Activated CD4-positive, alpha-beta memory T cell treated with anti-CD3 and anti-CD28 coated beads for 36 hours (primary cell): ENCODE measurements around the gene PRPF38B. TPM values are rescaled to one million over a fixed set of nuclear protein-coding genes. Genes with fewer than 3 reads are reported as not detected.
"Not testable (repeated sequence)": the region's sequence is repeated elsewhere in the genome, so short reads cannot be mapped to it uniquely, and the experiment has no call there.

Experiments
- CTCF ChIA-PET: fragments of 350-600 bp; sonication (Branson Sonifier 250); formaldehyde crosslinking; loops from one replicate; lab custom pipeline; 2021; ENCODE audit warnings: antibody characterized with exemption, inconsistent platforms; lab: Charles Lee
- POLR2A ChIA-PET: fragments of 350-600 bp; sonication (Branson Sonifier 250); formaldehyde crosslinking; loops from one replicate; lab custom pipeline; 2021; ENCODE audit warnings: antibody characterized with exemption; lab: Charles Lee
- DNase-seq: peaks from one replicate; pipeline ENCODE4 v3.0.0-alpha.2; 2020
- H3K27ac Mint-ChIP-seq: one replicate; pipeline ENCODE4 v1.8.0; 2021; ENCODE audit warnings: mixed read lengths
- H3K27me3 Mint-ChIP-seq: one replicate; pipeline ENCODE4 v1.8.0; 2021; ENCODE audit warnings: mixed read lengths
- H3K36me3 Mint-ChIP-seq: one replicate; pipeline ENCODE4 v1.8.0; 2021; ENCODE audit warnings: mixed read lengths
- H3K4me1 Mint-ChIP-seq: one replicate; pipeline ENCODE4 v1.8.0; 2021; ENCODE audit warnings: low read depth, mixed read lengths
- H3K4me3 Mint-ChIP-seq: one replicate; pipeline ENCODE4 v1.8.0; 2021; ENCODE audit warnings: mild to moderate bottlenecking, mixed read lengths
- H3K9me3 Mint-ChIP-seq: one replicate; pipeline ENCODE4 v1.8.0; 2021; ENCODE audit warnings: mixed read lengths
- intact Hi-C: fragments of 100-400 bp; cut with micrococcal nuclease; formaldehyde crosslinking; loops from one replicate; pipeline ENCODE4 v1.15.1; 2023
- total RNA-seq, 2 experiments: library from RNA; stranded (reverse); gene quantifications; one replicate each; pipeline ENCODE4 v1.2.3, GENCODE V29; 2021

The PRPF38B gene
- total RNA-seq, 2 experiments from 2014 or later = 57.0 to 63.5 TPM

DNA sequence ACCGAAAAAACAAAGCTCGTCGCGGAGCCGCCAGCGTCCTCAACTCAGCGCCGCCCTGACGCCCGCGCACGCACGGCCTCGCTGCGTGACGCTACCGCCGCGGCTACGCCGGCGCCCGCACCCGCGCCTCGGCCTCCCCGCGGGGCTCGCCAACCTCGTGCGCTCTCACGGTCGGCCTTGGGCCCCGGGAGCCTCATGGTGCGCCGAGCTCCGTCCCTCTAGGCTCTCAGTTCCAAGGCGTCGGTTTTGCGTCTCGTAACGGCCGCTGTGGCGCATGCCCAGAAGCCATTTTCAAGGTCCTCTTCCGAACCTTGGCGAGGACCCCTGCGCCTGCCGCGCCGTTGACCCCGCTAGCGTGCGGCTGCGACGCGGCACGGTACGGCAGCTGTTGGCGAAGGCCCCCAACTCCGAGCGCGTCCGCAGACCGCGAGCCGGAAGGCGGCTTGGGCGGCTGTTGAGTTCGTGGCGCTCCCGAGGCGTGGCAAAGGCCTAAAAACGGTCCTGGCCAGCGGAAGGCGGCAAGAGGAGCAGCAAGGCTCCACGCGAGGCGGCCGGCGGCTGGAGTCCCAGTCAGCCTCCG lies 31.0 kb upstream of the PRPF38B start, which contains the start of gene HENMT1:
Gene HENMT1, minus strand, starts transcription at position 64 of the 580 bp plus-strand sequence. CDS start 1,209 bp downstream, outside the sequence.
- intact Hi-C loops = loop anchor here (1.0 kb wide), 2 partner anchors 15 to 85 kb away; partner anchors contain the start of gene STXBP3
- peaks cover 2% of the 10 kb centered on the region for H3K36me3 Mint-ChIP-seq
- ChIA-PET POLR2A (interaction anchor here (0.6 to 4.1 kb wide), 14 partner anchors 9 to 302 kb away, joined by 3 to 79 read pairs (median 4); partner anchors contain the start of genes CLCC1, EEIG2 and PRPF38B), CTCF (interaction anchor here (0.7 to 2.3 kb wide), 7 partner anchors 14 to 149 kb away, joined by 3 to 13 read pairs (median 5); partner anchors contain the start of genes EEIG2 and PRPF38B)
- peak within 1 kb of the TSS; percentile 94 for H3K27ac Mint-ChIP-seq
- peak within 1 kb of the TSS; percentile 82 for H3K4me3 Mint-ChIP-seq
- peaks cover 37% of the 10 kb centered on the region for H3K4me1 Mint-ChIP-seq
- H3K9me3 Mint-ChIP-seq = no peaks in the 10 kb centered on the region
- no peaks in the 10 kb centered on the region for H3K27me3 Mint-ChIP-seq
- peak; percentile 86 for DNase-seq

DNA sequence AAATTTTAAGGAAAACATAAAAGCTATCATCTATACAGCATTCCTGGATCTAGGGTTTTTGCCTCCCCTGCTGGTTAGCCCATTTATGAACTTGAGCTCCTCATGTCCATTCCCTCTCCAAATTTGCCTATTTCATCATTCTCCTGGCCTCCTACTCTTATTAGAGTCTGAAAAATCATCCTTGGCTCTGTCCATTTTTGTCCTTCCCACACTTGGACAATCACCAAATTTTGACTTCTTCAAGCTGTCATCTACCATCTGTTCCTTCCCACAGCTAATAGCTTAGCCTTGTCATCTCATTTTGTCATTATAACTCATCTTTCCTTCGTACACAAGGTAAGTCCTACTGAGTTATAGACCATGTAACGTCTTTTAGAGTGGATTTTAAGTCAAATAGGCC lies 29.0 kb upstream of the PRPF38B start:
- H3K9me3 Mint-ChIP-seq = no peaks in the 10 kb centered on the region
- H3K27ac Mint-ChIP-seq = peak overlapping the region; percentile 4
- intact Hi-C loops = no loop called here
- H3K4me1 Mint-ChIP-seq = peaks cover 31% of the 10 kb centered on the region
- H3K4me3 Mint-ChIP-seq = no peak overlapping the region
- no peak for DNase-seq
- CTCF ChIA-PET = interaction anchor here (1.5 to 2.2 kb wide), 2 partner anchors 15 to 29 kb away, joined by 5 to 6 read pairs; partner anchors contain the start of gene PRPF38B
- H3K27me3 Mint-ChIP-seq = no peaks in the 10 kb centered on the region
- POLR2A ChIA-PET = interaction anchor here (3.4 to 4.1 kb wide), 3 partner anchors 16 to 29 kb away, joined by 34 to 79 read pairs (median 35); partner anchors contain the start of gene PRPF38B
- no peaks in the 10 kb centered on the region for H3K36me3 Mint-ChIP-seq

DNA sequence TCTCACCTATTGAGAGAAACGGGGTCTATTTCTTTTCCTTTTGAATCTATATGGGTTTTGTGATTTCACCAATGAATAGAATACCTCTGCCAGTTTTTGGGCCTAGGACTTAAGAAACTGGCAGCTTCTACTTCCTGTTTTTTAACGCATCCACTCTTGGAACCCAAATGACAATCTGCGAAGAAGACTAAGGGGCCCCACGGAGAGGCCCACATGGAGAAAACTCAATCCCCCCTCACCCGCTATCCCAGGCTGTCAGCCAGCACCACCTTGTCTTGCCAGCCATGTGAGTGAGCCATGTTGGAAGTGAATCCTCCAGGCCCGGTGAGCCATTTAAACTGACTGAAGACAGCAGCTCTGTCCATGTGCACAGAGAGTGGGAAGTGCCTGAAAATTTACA lies 27.6 kb upstream of the PRPF38B start:
- Mint-ChIP-seq H3K4me1 (peaks cover 31% of the 10 kb centered on the region), H3K36me3 (no peaks in the 10 kb centered on the region), H3K9me3 (no peaks in the 10 kb centered on the region), H3K27ac (no peak overlapping the region), H3K4me3 (no peak overlapping the region), H3K27me3 (no peaks in the 10 kb centered on the region)
- CTCF ChIA-PET = interaction anchor here (0.6 to 1.4 kb wide), 2 partner anchors 21 to 24 kb away, joined by 3 to 4 read pairs; no protein-coding TSS in a partner anchor
- DNase-seq = no peak
- intact Hi-C loops = no loop called here
- POLR2A ChIA-PET = interaction anchor here (4.1 kb wide), 1 partner anchor 28 kb away, joined by 79 read pairs; the partner anchor contains the start of gene PRPF38B

DNA sequence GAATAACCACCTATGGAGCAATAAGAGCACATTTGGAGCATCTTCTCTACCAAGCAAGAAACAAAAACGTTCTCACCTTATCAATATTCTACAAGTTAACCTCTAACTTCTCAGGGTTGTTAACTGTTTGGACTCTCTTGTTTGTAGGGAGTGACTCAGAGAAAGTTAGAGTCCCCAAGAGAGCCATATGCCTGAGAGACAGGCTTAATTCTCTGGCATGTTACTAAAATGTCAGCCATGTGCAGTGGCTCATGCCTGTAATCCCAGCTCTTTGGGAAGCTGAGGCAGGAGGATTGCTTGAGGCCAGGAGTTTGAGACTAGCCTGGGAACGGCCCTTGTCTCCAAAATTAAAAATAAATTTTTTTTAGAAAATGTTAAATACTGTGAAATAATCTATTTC lies 27.0 kb upstream of the PRPF38B start:
- CTCF ChIA-PET = interaction anchor here (0.6 to 1.4 kb wide), 2 partner anchors 22 to 25 kb away, joined by 3 to 4 read pairs; no protein-coding TSS in a partner anchor

DNA sequence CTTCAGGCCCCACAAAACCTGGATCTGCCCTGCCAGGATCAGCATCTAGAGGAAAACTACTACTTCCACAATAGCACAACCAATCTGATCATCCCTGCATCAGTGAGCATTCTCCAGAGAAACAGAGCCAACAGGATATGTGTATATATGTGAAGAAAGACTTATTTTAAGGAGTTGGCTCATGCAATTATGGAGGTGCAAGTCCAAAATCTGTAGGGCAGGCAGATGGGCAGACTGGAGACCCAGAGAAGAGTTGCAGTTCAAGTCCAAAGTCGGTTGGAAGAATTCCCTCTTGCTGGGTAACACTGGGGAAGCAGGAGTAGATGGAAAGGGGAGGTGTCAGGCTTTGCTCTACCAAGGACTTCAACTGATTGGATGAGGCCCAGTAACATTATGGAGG lies 26.3 kb upstream of the PRPF38B start:
- POLR2A ChIA-PET = interaction anchor here (0.6 kb wide), 1 partner anchor 39 kb away, joined by 3 read pairs; no protein-coding TSS in a partner anchor

More for the DNA sequence above, 27.0 kb upstream of the PRPF38B start:
- intact Hi-C loops = no loop called here
- no peaks in the 10 kb centered on the region for H3K27me3 Mint-ChIP-seq
- H3K4me3 Mint-ChIP-seq = no peak overlapping the region
- POLR2A ChIA-PET = interaction anchor here (0.6 kb wide), 1 partner anchor 40 kb away, joined by 3 read pairs; no protein-coding TSS in a partner anchor
- DNase-seq = no peak
- peaks cover 31% of the 10 kb centered on the region for H3K4me1 Mint-ChIP-seq
- H3K27ac Mint-ChIP-seq = no peak overlapping the region
- no peaks in the 10 kb centered on the region for H3K36me3 Mint-ChIP-seq
- no peaks in the 10 kb centered on the region for H3K9me3 Mint-ChIP-seq

DNA sequence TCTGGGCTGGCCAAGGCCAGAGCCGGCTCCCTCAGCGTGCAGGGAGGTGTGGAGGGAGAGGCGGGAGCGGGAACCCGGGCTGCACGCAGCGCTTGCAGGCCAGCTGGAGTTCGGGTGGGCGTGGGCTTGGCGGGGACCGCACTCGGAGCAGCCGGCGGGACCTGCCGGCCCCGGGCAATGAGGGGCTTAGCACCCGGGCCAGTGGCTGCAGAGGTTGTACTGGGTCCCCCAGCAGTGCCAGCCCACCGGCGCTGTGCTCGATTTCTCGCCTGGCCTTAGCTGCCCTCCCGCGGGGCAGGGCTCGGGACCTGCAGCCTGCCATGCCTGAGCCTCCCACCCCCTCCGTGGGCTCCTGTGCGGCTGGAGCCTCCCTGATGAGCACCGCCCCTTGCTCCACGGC lies 24.7 kb upstream of the PRPF38B start:
- H3K27ac Mint-ChIP-seq, H3K4me3 Mint-ChIP-seq, H3K36me3 Mint-ChIP-seq, DNase-seq, intact Hi-C loops, H3K9me3 Mint-ChIP-seq, POLR2A ChIA-PET, H3K27me3 Mint-ChIP-seq, CTCF ChIA-PET: not testable (repeated sequence)
- H3K4me1 Mint-ChIP-seq = peaks cover 25% of the 10 kb centered on the region

More for the DNA sequence above, 26.3 kb upstream of the PRPF38B start:
- intact Hi-C loops = no loop called here
- Mint-ChIP-seq H3K36me3 (no peaks in the 10 kb centered on the region), H3K27ac (no peak overlapping the region), H3K27me3 (no peaks in the 10 kb centered on the region), H3K4me3 (no peak overlapping the region), H3K4me1 (peaks cover 30% of the 10 kb centered on the region), H3K9me3 (no peaks in the 10 kb centered on the region)
- CTCF ChIA-PET = no interaction called here
- no peak for DNase-seq

DNA sequence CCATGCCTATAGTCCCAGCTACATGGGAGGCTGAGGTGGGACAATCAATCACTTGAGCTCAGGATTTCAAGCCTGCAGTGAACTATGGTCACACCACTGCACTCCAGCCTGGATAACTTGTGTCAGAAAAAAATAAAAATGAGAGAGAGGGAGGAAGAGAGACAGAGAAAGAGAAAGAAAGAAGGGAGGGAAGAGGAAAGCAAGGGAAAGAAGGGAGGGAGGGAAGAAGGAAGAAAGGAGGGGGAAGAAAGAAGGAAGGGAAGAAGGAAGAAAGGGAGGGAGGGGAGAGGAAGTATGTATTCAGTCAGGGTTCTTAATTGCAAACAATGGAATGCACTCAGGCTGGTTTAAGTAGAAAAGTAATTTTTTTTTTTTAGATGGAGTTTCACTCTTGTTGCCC lies 23.3 kb upstream of the PRPF38B start:
- DNase-seq = no peak
- Mint-ChIP-seq H3K27ac (no peak overlapping the region), H3K9me3 (no peaks in the 10 kb centered on the region), H3K4me1 (peaks cover 16% of the 10 kb centered on the region), H3K27me3 (peaks cover 1% of the 10 kb centered on the region), H3K36me3 (no peaks in the 10 kb centered on the region), H3K4me3 (no peak overlapping the region)
- intact Hi-C loops = no loop called here
- ChIA-PET CTCF (no interaction called here), POLR2A (interaction anchor here (0.7 to 2.1 kb wide), 3 partner anchors 11 to 23 kb away, joined by 3 to 8 read pairs (median 3); partner anchors contain the start of gene PRPF38B)

DNA sequence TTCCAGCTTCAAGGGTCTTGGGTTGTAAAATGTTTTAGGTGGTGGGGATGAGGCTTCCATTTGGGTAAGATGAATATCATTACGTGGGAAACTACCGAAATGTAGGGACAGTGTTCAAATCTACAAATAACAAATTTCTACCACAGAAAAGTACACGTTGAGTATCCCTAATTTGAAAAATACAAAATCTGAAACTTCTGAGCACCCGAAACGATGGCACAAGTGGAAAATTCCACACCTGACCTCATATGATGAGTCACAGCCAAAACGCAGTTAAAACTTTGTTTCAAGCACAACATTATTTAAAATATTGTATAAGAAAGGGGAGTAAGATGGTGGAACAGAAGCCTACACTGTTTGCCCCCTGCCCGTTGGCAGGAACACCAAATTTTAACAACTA lies 22.4 kb upstream of the PRPF38B start:
- Mint-ChIP-seq H3K4me1 (peaks cover 16% of the 10 kb centered on the region), H3K9me3 (no peaks in the 10 kb centered on the region), H3K27me3 (peaks cover 1% of the 10 kb centered on the region), H3K36me3 (no peaks in the 10 kb centered on the region), H3K27ac (peak overlapping the region; percentile 73), H3K4me3 (peak overlapping the region; percentile 6)
- ChIA-PET CTCF (no interaction called here), POLR2A (interaction anchor here (0.8 to 2.1 kb wide), 3 partner anchors 8 to 22 kb away, joined by 3 to 9 read pairs (median 8); partner anchors contain the start of genes HENMT1 and PRPF38B)
- intact Hi-C loops = no loop called here
- DNase-seq = peak; percentile 44

DNA sequence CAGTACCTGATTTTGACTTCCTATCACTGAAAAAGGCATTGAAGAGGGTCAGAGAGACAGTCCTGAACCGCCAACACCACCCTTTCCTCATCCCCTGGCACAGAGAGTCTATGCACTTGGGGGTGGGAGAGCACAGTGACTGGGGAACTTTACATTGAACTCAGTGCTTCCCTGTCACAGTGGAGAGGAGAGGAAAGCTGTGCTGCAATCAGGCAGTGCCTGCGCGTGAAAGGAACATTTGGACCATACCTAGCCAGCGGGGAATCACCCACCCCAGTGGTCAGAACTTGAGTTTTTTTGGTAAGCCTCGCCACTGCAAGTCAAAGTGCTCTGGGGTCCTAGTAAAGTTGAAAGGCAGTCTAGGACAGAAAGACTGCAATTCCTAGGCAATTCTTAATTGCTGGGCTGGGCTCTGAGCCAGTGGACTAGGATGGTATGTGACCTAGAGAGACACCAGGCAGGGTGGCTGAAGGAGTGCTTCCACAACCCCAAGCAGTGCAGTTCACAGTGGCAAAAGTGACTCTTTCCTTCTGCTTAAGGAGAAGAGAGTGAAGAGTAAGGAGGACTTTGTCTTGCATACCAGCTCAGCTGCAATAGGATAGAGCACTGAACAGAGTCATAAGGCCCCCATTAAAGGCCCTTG lies 21.9 kb upstream of the PRPF38B start:
- H3K4me3 Mint-ChIP-seq = no peak overlapping the region
- H3K27me3 Mint-ChIP-seq = peaks cover 1% of the 10 kb centered on the region
- H3K36me3 Mint-ChIP-seq = no peaks in the 10 kb centered on the region
- H3K4me1 Mint-ChIP-seq = peaks cover 16% of the 10 kb centered on the region
- H3K9me3 Mint-ChIP-seq = no peaks in the 10 kb centered on the region
- peak overlapping the region; percentile 73 for H3K27ac Mint-ChIP-seq
- intact Hi-C loops = no loop called here
- DNase-seq = no peak
- ChIA-PET POLR2A (interaction anchor here (1.4 to 2.1 kb wide), 2 partner anchors 9 to 22 kb away, joined by 8 to 9 read pairs; partner anchors contain the start of genes HENMT1 and PRPF38B), CTCF (no interaction called here)

DNA sequence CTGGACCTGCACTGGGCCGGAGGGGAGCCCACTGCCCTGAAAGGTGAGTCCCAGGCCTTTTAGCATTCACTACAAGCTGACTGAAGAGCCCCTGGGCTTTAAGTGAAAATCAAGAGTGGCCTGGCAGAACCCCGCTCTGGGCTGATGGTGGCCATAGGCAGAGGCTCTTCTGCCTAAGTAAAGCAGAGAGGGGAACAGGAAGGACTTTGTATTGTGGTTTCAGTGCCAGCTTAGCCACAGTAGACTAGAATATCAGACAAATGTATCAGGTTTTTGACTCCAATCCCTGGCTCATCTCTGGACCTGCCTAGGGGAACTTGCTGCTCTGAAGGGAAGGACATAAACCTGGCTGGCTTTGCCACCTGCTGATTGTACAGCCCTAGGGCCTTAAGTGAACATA lies 21.0 kb upstream of the PRPF38B start:
- peaks cover 1% of the 10 kb centered on the region for H3K27me3 Mint-ChIP-seq
- peaks cover 16% of the 10 kb centered on the region for H3K4me1 Mint-ChIP-seq
- CTCF ChIA-PET = no interaction called here
- no peaks in the 10 kb centered on the region for H3K9me3 Mint-ChIP-seq
- no peak overlapping the region for H3K4me3 Mint-ChIP-seq
- no peak for DNase-seq
- POLR2A ChIA-PET = interaction anchor here (0.7 to 1.4 kb wide), 2 partner anchors 10 to 21 kb away, joined by 3 to 4 read pairs; partner anchors contain the start of genes HENMT1 and PRPF38B
- intact Hi-C loops = no loop called here
- H3K27ac Mint-ChIP-seq = no peak overlapping the region
- H3K36me3 Mint-ChIP-seq = no peaks in the 10 kb centered on the region

DNA sequence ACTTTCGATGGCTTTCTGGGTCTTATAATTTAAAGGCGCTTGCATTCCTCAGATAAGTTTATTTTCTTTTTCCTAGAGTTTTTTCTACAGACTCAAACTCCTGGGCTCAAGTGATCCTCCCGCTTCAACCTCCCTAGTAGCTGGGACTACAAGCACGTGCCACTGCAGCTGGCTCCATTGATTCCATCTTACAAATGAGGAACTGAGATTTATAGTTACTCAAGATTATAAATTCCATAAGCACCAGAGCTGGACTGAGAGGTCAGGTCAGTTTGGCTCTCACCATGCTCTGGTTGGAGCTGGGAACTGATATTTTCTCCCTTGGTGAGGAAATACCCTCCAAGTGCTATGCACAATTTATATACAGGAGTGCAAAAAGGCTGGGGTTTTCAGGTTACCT lies 13.4 kb upstream of the PRPF38B start:
- H3K9me3 Mint-ChIP-seq = no peaks in the 10 kb centered on the region
- POLR2A ChIA-PET = no interaction called here
- peaks cover 6% of the 10 kb centered on the region for H3K4me1 Mint-ChIP-seq

More for the DNA sequence above, 13.4 kb upstream of the PRPF38B start:
- Mint-ChIP-seq H3K27ac (no peak overlapping the region), H3K36me3 (no peaks in the 10 kb centered on the region), H3K4me3 (no peak overlapping the region), H3K27me3 (no peaks in the 10 kb centered on the region)
- CTCF ChIA-PET = interaction anchor here (0.6 to 1.9 kb wide), 2 partner anchors 16 to 72 kb away, joined by 4 to 5 read pairs; no protein-coding TSS in a partner anchor
- intact Hi-C loops = no loop called here
- no peak for DNase-seq
